ENCODE data around the gene ARF6.

DNA sequence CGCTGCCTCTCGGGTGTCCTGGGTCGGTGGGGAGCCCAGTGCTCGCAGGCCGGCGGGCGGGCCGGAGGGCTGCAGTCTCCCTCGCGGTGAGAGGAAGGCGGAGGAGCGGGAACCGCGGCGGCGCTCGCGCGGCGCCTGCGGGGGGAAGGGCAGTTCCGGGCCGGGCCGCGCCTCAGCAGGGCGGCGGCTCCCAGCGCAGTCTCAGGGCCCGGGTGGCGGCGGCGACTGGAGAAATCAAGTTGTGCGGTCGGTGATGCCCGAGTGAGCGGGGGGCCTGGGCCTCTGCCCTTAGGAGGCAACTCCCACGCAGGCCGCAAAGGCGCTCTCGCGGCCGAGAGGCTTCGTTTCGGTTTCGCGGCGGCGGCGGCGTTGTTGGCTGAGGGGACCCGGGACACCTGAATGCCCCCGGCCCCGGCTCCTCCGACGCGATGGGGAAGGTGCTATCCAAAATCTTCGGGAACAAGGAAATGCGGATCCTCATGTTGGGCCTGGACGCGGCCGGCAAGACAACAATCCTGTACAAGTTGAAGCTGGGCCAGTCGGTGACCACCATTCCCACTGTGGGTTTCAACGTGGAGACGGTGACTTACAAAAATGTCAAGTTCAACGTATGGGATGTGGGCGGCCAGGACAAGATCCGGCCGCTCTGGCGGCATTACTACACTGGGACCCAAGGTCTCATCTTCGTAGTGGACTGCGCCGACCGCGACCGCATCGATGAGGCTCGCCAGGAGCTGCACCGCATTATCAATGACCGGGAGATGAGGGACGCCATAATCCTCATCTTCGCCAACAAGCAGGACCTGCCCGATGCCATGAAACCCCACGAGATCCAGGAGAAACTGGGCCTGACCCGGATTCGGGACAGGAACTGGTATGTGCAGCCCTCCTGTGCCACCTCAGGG is 679 bp downstream of the ARF6 start:
- TF ChIP-seq EZH2 (IDR thresholded peaks at IDR 0.05) = no peak
- TF ChIP-seq POLR2A (IDR thresholded peaks at IDR 0.05; ENCODE audit: borderline replicate concordance, extremely low read depth, insufficient read depth, insufficient read length) = no peak
- TF ChIP-seq, protein P1, sequence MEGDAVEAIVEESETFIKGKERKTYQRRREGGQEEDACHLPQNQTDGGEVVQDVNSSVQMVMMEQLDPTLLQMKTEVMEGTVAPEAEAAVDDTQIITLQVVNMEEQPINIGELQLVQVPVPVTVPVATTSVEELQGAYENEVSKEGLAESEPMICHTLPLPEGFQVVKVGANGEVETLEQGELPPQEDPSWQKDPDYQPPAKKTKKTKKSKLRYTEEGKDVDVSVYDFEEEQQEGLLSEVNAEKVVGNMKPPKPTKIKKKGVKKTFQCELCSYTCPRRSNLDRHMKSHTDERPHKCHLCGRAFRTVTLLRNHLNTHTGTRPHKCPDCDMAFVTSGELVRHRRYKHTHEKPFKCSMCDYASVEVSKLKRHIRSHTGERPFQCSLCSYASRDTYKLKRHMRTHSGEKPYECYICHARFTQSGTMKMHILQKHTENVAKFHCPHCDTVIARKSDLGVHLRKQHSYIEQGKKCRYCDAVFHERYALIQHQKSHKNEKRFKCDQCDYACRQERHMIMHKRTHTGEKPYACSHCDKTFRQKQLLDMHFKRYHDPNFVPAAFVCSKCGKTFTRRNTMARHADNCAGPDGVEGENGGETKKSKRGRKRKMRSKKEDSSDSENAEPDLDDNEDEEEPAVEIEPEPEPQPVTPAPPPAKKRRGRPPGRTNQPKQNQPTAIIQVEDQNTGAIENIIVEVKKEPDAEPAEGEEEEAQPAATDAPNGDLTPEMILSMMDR (IDR thresholded peaks at IDR 0.05 in 2 of 3, conservative IDR thresholded peaks at IDR 0.05 in 1 of 3; ENCODE audit: borderline replicate concordance in 1 of 3, insufficient read depth in 1 of 3, low read depth in 2 of 3, low read length in 2 of 3) = no peak
- TF ChIP-seq CBX3 (IDR thresholded peaks at IDR 0.05; ENCODE audit: low read depth) = no peak
- TF ChIP-seq SIN3A (IDR thresholded peaks at IDR 0.05; ENCODE audit: low read depth) = no peak
- TF ChIP-seq ZNF274 (IDR thresholded peaks at IDR 0.05; ENCODE audit: low read depth, low read length) = no peak
- TF ChIP-seq JUND (IDR thresholded peaks at IDR 0.05) = no peak
- TF ChIP-seq EZH2phosphoT487 (IDR thresholded peaks at IDR 0.05; ENCODE audit: borderline replicate concordance) = no peak
- TF ChIP-seq, protein P2, sequence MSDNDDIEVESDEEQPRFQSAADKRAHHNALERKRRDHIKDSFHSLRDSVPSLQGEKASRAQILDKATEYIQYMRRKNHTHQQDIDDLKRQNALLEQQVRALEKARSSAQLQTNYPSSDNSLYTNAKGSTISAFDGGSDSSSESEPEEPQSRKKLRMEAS (IDR thresholded peaks at IDR 0.05) = no peak
- no peak for TF ChIP-seq CEBPB (IDR thresholded peaks at IDR 0.05; ENCODE audit: low read depth)
- TF ChIP-seq ELF1 (IDR thresholded peaks at IDR 0.05; ENCODE audit: borderline replicate concordance, low read depth) = no peak

Measured in HCT116 (cell line).